NT2/D1 (cell line): ENCODE data around the gene FAM186B.

Experiments
- YY1 ChIP-seq: IDR thresholded peaks from 2 replicates; pipeline ENCODE4 v1.6.1; 2011; ENCODE audit not compliant: insufficient read length, insufficient read depth
- ZNF274 ChIP-seq: IDR thresholded peaks from 2 replicates; pipeline ENCODE4 v1.6.1; 2011; ENCODE audit warnings: mild to moderate bottlenecking, low read depth, low read length

GRCh38 chr12:49548481-49548821, 57.0 kb downstream of the FAM186B start:
- no peak for TF ChIP-seq YY1
- no peak for TF ChIP-seq ZNF274
